LoVo (cell line): ENCODE data around the gene MYH7.
"Not testable (repeated sequence)": the region's sequence is repeated elsewhere in the genome, so short reads cannot be mapped to it uniquely, and the experiment has no call there.

Source experiments
- DNase-seq: peaks from one replicate; pipeline ENCODE4 v3.0.0-alpha.2; 2016; ENCODE audit warnings: low spot score

Gene MYH7

DNA sequence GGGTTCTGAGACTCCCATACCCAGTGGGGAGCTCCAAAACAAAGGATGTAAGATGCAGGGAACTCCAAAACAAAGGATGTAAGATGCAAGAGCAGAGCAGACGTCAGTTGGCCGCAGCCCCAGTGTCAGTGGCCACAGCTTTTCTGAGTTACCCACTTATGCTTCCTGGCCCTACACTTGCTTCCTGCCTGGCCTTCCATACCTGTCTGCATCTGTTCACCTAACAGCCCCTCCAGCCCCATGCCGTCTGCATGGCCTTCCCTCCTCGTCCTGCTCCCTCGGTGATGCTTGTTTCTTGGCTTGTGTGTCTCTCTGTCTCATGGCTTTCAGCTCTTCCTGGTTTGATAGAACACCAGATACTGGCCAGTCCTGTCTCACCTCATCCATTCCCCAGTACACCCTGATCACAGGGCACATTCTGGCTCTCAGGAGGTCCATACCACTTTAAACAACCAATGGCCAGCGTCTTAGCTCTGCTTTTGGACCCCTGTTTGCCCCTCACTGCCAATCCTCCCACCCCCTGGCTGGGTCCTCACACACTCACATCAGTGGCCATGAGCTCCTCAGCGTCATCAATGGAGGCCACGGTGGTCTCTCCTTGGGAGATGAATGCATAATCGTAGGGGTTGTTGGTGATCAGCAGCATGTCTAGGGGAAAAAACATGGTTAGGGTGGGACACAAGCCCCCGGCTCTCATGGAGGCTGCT is 5.3 kb downstream of the MYH7 start:
- DNase-seq = no peak

DNA sequence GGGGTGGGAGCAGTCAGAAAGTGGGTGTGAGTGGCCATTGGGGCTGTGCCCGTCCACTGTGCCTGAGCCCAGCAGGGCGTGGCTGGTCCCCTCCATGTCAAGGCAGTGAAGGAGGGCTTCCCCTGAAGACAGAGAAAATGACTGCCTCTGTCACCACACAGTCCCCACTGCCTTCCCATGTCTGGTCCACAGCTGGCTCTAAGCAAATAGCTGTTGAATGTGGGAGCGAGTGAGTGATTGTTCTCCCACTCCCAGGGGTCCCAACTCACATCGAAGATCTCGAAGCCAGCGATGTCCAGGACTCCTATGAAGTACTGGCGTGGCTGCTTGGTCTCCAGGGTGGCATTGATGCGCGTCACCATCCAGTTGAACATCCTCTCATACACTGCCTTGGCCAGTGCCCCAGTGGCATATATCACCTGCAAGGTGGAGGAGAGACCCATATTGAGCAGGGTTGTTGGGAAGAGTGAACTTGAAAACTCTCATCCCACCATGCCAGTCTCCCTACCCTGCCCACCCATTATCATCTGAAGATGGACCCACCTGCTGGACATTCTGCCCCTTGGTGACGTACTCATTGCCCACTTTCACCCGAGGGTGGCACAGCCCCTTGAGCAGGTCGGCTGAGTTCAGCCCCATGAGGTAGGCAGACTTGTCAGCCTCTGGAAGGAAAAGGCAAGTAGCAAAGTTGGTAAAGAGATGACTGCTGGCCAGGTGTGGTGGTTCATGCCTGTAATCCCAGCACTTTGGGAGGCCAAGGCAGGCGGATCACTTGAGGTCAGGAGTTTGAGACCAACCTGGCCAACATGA is 6.6 kb downstream of the MYH7 start:
- DNase-seq = no peak

DNA sequence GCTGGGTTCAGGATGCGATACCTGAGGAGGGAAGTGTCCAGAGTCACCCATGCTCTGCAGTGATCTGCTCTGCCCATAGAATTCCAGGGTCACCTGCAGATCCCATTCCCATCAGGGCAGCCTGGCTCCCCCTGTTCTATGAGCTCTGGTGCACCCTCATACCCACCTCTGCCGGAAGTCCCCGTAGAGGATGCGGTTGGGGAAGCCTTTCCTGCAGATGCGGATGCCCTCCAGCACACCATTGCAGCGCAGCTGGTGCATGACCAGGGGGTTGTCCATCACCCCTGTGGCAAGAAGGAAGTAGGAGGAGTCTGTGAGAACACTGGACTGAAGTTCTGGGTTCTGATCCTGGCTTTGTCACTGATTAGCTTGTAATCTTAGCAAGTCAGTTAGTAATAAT is 9.7 kb downstream of the MYH7 start:
- DNase-seq = not testable (repeated sequence)

DNA sequence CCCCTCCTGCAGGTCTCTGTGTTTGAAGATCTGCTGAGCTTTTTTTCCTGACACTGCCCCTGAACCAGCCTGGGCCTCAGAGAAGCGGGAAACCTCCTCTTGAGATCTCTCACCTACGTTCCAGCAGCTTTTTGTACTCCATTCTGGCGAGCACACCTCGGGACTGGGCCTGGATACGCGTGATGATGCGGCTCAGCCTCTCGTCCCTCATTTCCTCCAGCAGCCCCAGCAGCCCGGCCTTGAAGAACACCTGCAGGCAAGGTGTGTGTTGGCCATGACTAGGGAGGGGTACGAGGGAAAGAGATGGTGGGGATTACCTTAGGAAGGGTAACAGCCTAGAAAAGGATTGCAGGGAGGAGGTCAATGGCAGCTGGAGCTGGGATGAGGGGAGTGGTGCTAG is 10.3 kb downstream of the MYH7 start:
- DNase-seq = no peak

DNA sequence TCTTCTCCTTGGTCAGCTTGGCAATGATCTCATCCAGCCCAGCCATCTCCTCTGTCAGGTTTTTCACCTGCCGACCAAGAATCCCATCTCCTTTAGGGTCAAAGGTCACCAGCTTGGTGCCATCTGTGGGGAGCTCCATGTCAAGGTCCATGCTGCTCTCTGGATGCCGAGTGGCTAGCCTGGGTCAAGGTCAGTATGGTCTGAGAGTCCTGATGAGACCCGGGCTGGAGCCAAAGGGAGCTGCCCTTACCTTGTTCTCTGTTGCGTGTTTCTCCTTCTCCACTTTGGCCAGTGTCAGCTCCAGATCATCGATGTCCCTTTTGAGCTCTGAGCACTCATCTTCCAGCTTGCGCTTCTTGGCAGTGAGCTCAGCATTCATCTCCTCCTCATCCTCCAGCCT is 11.8 kb downstream of the MYH7 start:
- DNase-seq = no peak

DNA sequence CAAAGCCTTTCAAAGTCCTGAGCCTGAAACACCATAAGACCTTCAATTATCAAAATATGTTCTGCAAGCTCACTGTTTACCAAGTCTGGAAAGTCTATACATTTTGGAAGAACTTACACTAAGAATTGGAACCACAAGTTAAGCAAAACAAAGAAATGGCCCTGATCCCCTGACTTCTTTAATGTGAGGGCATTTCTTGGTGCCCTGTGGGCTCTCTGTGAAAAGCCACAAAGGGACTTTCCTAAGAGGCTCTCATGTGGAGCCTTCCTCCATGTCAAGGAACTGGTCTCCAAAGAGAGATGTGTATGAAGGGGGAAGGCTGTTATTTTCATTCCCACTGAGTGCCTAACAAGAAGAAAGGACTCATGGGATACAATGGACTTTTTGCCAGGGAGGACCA is 13.9 kb downstream of the MYH7 start:
- no peak for DNase-seq

DNA sequence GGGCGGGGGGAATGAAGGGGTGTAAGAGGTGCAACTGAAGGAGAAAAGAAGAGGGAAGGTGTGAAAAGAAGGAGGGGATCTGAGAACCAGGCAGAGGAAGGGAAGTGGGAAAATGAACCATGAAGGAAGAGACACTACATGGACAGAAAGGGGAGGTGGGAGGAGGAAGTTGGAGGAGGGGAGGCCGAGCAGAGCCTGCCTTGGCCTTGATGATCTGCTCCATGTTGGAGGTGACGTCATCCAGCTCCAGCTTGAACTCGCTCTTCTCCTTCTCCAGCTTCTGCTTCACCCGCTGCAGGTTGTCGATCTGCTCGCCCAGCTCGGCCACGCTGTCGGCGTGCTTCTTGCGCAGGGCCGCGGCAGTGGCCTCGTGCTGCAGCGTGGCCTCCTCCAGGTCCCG is 15.8 kb downstream of the MYH7 start:
- not testable (repeated sequence) for DNase-seq

DNA sequence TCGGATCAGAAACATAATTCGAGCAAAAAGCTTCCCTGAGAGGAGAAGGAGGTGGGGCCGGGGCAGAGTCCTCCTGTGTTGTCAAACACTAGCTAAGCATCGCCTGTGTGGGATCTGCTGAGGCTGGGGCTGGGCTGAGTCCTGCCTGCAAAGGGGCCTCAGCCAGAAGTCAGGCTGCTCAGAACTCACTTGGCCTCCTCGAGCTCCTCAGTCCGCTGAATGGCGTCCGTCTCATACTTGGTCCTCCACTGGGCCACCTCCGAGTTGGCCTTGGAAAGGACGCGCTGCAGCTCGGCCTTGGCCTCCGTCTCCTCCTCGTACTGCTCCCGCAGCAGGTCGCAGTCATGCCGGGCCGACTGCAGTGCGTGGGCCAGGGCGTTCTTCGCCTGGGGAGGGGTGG is 17.4 kb downstream of the MYH7 start:
- DNase-seq = no peak

DNA sequence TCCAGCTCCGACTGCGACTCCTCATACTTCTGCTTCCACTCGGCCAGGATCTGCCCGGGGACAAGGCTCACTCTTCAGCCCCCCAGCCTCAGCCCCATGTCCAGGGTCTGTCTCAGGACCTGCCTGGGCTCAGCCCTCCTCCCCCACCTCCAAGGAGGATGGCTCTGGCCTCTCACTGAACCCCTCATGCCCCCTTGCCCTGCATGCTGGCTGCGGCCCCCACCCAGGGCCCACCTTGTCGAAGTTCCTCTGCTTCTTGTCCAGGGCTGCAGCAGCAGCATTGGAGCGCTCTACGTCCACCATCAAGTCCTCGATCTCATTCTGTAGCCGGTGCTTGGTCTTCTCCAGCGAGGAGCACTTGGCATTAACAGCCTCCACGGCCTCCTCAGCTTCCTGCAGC is 18.2 kb downstream of the MYH7 start:
- not testable (repeated sequence) for DNase-seq

DNA sequence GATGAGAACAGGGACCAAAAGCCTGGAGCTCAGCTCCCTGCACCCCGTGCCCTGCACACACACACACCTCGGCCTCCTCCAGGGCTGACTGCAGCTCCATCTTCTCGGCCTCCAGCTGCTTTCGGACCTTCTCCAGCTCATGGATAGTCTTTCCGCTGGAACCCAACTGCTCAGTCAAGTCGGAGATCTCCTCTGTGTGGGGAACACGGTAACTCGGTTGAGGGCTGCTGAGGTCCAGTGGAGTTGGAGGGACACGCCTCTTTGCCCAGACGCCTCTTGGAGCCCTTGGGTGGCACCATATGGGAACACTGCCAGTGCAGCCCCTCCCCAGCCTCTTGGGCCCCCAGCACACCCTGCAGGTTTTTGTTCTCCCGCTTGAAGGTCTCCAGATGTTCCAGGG is 18.7 kb downstream of the MYH7 start:
- no peak for DNase-seq

DNA sequence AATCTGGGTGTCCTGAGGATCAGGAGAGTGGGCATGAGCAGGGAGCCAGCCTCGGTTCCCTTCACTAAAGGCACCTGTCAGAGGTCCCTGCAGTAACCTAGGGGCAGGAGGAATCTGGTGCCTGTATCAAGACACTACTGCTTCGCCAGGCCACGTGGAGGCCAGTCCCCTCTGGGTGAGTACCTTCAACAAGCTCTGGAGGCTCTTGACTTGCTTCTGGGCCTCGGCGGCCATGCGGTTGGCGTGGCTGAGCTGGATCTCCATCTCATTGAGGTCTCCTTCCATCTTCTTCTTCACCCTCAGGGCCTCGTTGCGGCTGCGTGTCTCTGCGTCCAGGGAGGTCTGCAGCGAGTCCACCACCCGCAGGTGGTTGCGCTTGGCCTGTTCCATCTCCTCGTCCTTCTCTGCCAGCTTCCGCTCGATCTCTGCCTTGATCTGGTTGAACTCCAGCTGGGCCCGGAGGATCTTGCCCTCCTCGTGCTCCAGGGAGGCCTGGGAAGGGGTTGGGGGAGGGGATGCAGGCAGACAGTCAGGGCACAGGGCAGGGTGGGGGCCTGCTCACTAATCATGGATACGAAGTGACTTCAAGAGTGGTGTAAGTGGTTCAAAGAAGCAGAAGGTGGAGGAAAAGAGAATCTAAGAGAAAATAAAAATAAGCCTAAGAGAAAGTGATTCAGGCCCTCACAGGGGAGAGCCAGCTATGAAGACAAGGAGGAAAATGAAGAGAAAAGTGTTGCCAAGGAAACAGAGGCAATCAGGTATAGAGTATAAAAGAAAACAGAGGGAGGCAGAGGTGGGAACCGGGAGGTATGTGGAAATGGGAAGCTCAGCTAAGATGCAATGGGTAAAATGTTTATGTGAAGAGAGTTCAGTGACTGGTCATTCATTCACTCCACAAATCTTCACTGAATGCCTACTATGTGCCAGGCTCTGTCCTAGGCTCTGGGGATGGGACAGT is 19.4 kb downstream of the MYH7 start:
- no peak for DNase-seq

DNA sequence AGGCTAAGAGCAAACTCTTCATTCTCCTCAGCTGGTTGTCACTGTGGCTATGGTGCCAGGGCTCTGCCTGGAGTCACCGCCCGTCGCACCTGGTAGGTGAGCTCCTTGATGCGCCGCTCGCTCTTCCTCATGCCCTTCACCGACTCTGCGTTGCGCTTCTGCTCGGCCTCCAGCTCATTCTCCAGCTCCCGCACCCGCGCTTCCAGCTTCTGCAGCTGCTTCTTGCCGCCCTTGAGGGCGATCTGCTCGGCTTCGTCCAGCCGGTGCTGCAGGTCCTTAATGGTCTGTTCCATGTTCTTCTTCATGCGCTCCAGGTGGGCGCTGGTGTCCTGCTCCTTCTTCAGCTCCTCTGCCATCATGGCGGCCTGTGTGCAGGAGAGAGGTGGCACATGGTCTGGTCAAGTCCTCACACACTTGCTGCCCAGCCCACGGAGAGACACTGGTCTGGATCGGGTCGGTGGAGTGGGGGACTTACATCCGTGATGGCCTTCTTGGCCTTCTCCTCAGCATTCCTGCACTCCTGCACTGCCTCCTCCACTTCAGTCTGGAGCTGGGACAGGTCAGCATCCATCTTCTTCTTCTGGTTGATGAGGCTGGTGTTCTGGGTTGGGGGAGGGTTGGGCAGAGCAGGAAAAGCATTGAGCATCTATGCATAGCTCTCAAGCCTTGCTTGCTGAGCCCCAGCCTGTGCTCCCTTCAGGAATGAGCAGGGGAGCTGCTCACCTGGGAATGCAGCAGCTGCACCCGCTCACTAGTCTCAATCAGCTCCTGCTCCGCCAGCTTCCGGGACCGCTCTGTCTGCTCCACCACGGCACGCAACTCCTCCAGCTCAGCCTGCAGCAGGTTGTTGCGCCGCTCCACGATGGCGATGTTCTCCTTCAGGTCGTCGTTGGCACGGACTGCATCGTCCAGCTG is 20.3 kb downstream of the MYH7 start:
- DNase-seq = no peak

DNA sequence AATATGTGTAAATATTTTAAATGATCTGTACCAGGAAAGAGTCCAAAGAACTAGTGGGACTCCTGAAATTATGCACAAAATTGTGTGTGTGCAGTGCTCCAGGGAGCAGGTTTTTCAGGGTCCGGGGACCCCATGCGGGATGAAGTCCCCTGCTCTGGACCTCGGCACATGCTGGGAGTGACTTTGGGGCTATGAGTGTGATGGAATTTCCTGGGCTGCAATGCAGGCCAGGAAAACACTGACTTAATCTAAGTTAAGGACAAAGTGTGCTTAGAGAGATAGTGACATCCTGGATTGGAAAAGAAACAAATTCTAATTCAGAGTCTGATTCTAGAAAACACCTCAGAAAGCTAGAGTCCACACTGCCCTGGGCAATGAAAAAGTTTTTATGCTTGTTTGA is 21.2 kb downstream of the MYH7 start:
- no peak for DNase-seq

DNA sequence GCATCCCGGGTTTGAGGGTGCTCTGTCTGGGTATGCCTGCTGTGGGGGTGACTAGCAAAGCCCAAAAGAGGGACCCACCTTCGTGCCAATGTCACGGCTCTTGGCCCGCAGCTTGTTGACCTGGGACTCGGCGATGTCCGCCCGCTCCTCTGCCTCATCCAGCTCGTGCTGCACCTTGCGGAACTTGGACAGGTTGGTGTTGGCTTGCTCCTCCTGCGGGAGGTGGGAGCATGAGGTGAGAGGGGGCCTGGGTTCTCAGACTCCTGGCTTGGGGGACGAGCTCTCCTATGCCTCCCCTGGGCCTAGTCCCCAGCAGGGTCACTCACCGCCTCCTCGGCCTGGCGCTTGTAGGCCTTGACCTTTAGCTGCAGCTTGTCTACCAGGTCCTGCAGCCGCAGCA is 21.8 kb downstream of the MYH7 start:
- DNase-seq = no peak

DNA sequence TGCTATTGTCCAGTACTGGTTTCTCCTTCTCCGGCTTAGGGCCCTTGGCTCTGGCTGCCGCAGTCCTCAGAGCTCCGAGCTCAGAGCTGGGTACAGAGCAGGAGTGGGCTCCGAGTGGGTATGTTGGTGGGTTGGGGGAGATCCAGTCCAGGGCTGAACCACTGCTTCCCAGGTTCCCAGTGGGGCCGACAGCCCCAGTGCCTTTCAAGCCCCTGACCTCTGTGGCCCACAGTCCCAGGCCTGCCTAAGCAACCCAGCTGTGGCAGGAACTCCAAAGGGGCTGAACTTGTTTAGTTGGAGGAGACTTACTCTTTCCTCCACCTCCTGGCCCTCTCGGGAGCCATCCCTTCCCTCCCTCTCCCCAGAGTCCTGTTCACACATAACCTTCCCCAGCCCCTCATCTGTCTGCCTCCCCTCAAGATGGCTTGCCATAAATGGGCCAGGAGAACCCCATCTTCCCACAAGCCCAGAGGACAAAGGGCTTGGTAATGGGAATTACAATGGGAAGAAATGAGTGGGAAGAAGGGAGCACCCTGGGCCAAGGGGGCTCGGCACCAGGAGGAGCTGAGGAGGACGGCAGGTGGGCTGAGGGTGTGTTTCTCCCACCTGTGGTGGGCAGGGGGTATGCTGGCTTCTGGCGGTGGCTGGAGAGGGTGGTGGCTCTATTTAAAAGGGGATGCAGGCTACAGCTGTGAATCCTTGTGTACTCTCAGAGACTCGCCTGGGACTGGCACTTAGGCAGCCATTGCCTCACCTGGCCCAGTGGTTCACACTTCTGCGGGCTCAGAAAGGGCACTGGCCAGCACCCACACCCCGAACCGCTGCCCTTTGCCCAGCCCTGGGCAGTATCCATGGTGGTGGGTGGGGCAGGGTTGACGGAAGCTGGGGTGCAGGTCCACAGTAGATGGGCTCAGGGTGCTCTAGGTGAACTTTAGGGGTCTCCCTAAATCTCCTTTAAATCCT is 23.6 kb downstream of the MYH7 start:
- DNase-seq = no peak

DNA sequence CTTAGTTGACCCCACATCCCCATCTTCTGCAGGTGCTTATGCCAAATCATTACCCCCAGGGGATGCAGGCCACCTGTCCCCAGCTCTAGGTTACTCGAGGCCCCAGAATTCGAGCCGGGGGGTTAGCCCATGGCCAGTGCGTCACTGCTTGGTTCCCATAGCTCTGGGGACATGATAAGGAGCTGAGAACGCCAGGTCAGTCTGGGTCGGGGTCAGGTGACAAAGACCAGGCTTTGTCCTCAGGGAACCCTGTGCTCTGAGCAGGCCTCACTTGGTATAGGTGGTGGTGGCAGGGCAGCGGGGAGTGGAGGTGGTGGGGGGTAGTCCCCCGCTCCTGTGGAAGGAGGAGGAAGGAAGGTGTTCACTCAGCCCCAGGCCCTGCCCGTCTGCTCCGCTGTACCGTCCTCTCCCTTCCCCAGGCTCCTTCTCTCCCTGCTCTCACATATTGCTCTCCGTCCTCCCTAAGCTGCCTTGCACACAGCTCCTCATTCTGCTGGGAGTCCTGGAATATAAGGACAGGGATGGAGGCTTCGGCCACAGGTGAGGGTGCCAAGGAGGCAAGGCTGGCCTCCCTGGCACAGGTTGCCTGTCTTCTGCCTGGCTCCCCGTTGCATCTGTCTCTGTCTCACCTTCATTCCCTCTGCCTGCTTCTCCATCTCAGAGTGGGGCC is 25.4 kb downstream of the MYH7 start:
- no peak for DNase-seq

DNA sequence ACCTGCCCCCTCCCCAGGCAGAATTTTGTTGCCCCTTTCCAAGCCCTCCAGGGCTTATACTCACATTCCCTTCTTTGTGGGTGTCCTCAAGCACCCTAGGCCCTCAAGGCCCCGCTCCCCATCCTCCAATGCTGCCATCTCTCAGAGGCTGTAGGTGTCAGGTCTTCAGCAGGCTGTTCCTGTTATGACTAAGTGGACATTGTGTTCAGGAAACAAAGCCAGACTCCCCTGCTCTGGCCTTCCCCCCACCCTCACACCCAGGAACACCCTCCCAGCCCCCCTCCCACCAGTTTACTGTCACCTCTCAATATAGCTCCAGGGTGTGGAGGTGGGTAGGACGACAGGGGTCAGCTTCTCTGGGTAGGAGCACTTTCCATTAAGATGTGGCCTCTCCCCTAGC is 26.0 kb downstream of the MYH7 start:
- DNase-seq = no peak

DNA sequence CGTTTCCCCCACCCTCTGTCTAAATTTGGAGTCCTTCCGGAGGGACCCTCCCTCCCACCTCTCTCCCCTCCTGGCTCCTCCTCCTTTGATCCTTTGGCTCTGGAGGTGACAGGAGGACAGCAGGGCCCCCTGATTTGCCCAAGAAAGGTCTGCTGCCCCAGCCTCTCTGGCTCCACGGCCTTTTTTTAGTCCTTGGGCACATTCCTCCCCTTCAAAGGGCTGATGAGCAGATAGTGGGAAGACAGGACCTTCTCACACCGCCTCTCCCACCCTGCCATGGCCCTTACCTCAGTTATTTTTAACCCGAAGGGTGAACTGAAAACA is 27.2 kb downstream of the MYH7 start:
- no peak for DNase-seq

DNA sequence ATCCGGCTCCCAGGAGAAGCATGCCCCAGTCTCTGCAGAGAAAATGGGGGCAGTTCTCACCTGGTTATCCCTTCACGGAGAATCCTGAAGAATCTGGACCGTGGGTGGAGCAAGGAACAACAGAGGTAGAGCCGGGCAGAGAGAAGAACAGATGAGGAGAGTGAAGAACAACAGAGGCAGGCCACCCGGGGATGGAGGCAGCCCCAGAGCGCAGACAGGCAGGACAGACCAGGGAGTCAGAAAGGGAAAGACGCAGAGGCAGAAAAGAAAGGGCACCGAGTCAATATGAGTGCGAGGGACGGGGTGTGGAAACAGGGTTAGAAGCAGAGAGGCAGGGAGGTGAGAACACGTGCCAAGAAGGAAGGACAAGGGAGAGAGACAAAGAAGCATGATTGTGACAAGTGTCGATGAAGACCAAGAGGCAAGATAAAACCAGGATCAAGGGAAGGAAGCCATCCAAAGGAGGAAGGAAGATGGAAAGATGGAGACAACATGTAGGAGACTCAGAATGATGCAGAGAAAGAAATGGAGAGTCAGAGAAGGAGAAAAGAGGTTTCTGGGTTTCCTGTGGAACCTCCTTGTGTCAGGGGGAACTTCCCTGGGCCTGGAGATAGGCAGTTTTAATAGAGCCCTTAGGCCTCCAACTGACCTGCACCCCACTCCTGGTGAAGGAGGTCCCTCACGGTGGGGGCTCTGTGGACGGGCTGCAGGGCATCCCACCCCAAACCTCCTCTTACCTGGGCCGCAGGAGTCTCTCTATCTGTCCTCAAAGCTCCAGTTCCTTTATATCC is 27.7 kb downstream of the MYH7 start, which contains the start of gene MYH6:
Gene MYH6, minus strand, starts transcription at position 758 of the 791 bp plus-strand sequence. CDS start 1,050 bp downstream, outside the sequence.
- no peak for DNase-seq
